Nephron progenitor cell (in vitro differentiated cells): ENCODE data around the gene PABPC4L.
"Not testable (repeated sequence)": the region's sequence is repeated elsewhere in the genome, so short reads cannot be mapped to it uniquely, and the experiment has no call there.

ENCODE experiments used
- DNase-seq: peaks from one replicate; pipeline ENCODE4 v3.0.0; 2021
- H3K27ac Mint-ChIP-seq: 2 replicates; pipeline ENCODE4 v1.8.0; 2021; ENCODE audit warnings: mild to moderate bottlenecking, moderate library complexity, mixed read lengths
- H3K27me3 Mint-ChIP-seq: 2 replicates; pipeline ENCODE4 v1.8.0; 2021; ENCODE audit warnings: mild to moderate bottlenecking, low read depth, mixed read lengths; ENCODE audit not compliant: poor library complexity
- H3K36me3 Mint-ChIP-seq: 2 replicates; pipeline ENCODE4 v1.8.0; 2021; ENCODE audit warnings: low read depth, mixed read lengths
- H3K4me1 Mint-ChIP-seq: 2 replicates; pipeline ENCODE4 v1.8.0; 2021; ENCODE audit warnings: mixed read lengths
- H3K4me3 Mint-ChIP-seq: 2 replicates; pipeline ENCODE4 v1.8.0; 2021; ENCODE audit warnings: mild to moderate bottlenecking, moderate library complexity, mixed read lengths
- H3K9me3 Mint-ChIP-seq: 2 replicates; pipeline ENCODE4 v1.8.0; 2021; ENCODE audit warnings: mild to moderate bottlenecking, moderate library complexity, mixed read lengths
- CTCF ChIP-seq: fragments of 200-600 bp; sonication (generic); IDR thresholded peaks from 2 replicates; pipeline ENCODE4 v1.5.0; 2021; ENCODE audit warnings: antibody characterized with exemption

Gene PABPC4L

GRCh38 chr4:134215620-134216344, 14.2 kb upstream of the PABPC4L start:
- DNase-seq = no peak
- Mint-ChIP-seq H3K27ac (no peak overlapping the region), H3K36me3 (no peaks in the 10 kb centered on the region), H3K4me3 (no peak overlapping the region), H3K4me1 (no peaks in the 10 kb centered on the region), H3K9me3 (no peaks in the 10 kb centered on the region), H3K27me3 (no peaks in the 10 kb centered on the region)
- no peak for TF ChIP-seq CTCF

GRCh38 chr4:134207955-134208354, 6.4 kb upstream of the PABPC4L start:
- not testable (repeated sequence) for H3K27me3 Mint-ChIP-seq, H3K36me3 Mint-ChIP-seq, DNase-seq, H3K4me1 Mint-ChIP-seq, H3K4me3 Mint-ChIP-seq, H3K27ac Mint-ChIP-seq
- H3K9me3 Mint-ChIP-seq = peaks cover 35% of the 10 kb centered on the region

- Mint-ChIP-seq H3K27ac (no peak overlapping the region), H3K4me1 (peaks cover 25% of the 10 kb centered on the region), H3K36me3 (peaks cover 16% of the 10 kb centered on the region), H3K9me3 (peaks cover 22% of the 10 kb centered on the region), H3K4me3 (peak overlapping the region; percentile 82), H3K27me3 (no peaks in the 10 kb centered on the region)
- TF ChIP-seq CTCF = no peak
- DNase-seq = no peak
These were observed 772 bp upstream of the PABPC4L start for GRCh38 chr4:134202166-134202956.

GRCh38 chr4:134200811-134201215, 776 bp downstream of the PABPC4L start:
- Mint-ChIP-seq H3K9me3 (peaks cover 12% of the 10 kb centered on the region), H3K27me3 (no peaks in the 10 kb centered on the region), H3K36me3 (peaks cover 16% of the 10 kb centered on the region), H3K4me3 (peak overlapping the region; percentile 82), H3K4me1 (peaks cover 27% of the 10 kb centered on the region), H3K27ac (peak overlapping the region; percentile 48)
- peak; percentile 4 for DNase-seq
- no peak for TF ChIP-seq CTCF

- Mint-ChIP-seq H3K4me3 (no peak overlapping the region), H3K4me1 (no peaks in the 10 kb centered on the region), H3K9me3 (peaks cover 15% of the 10 kb centered on the region), H3K36me3 (no peaks in the 10 kb centered on the region), H3K27ac (no peak overlapping the region), H3K27me3 (no peaks in the 10 kb centered on the region)
- no peak for TF ChIP-seq CTCF
- no peak for DNase-seq
These were observed 11.6 kb downstream of the PABPC4L start for GRCh38 chr4:134189949-134190348.

- Mint-ChIP-seq H3K36me3 (no peaks in the 10 kb centered on the region), H3K4me1 (no peaks in the 10 kb centered on the region), H3K4me3 (no peak overlapping the region), H3K9me3 (peaks cover 17% of the 10 kb centered on the region), H3K27me3 (no peaks in the 10 kb centered on the region), H3K27ac (no peak overlapping the region)
- TF ChIP-seq CTCF = no peak
- DNase-seq = no peak
These were observed 12.1 kb downstream of the PABPC4L start for GRCh38 chr4:134189480-134189879.
